Activated CD4-positive, alpha-beta T cell treated with anti-CD3 and anti-CD28 coated beads, Interleukin-2, amount 50 U/mL, for 48 hours (primary cell): Measurements from ENCODE around the gene FGGY.
"Not testable (repeated sequence)": the region's sequence is repeated elsewhere in the genome, so short reads cannot be mapped to it uniquely, and the experiment has no call there.

Experiments used
- DNase-seq, 2 experiments: peaks; one replicate each; pipeline ENCODE4 v3.0.0-alpha.2; 2020

Gene FGGY

DNA sequence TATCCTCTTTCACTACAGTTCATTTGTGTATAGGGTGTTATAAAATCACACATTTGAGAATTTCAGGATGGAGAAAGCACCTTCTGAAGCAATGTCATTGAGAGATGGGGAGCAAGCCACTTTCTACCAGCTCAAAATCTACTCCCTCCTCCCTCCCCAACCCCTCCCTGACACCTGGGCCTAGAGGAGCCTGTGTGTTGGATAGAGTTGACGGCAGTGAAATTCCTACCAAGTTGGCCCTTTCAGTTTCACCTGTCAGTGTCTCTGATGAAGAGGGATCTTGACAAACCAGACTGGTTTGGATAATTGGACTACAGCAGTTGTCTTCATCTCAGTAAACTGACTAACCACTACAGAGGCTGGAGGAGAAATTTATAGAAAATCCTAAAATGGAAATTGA is 392.8 kb downstream of the FGGY start:
- DNase-seq: no peak

DNA sequence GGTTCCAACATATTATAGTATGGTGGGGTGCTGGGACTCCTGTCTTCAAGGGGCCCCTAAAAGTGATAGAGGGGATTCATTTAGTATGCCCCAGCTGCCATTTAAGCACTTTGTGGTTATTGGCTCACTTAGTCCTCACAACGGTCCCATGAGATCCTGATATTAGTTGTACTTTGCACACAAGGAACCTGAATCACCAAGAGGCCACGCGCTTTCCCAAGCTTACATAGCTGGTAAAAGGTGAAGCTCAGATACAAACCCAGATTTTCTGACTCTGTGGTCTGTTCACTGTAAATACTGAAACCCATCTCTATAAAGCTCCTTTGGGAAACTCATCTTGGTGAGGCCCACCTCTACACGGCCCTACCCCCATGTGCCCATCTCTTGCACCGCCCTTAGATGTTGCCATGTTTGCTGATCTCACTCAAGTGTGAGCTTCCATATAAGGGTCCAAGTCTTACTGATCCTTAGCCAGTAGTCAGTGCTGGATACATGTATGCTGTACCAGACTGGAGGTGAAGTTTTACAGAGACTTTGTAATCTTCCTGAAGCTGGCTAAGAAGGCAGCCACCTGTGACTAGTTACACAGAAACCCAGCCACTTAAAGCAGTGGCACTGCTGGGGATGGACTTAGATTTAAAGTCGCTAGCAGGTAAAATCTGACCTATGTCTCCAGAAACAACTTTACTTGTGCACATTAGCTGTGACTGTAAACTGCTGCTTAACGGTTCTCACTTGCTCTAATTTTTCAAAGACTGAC is 393.5 kb downstream of the FGGY start:
- DNase-seq: no peak

DNA sequence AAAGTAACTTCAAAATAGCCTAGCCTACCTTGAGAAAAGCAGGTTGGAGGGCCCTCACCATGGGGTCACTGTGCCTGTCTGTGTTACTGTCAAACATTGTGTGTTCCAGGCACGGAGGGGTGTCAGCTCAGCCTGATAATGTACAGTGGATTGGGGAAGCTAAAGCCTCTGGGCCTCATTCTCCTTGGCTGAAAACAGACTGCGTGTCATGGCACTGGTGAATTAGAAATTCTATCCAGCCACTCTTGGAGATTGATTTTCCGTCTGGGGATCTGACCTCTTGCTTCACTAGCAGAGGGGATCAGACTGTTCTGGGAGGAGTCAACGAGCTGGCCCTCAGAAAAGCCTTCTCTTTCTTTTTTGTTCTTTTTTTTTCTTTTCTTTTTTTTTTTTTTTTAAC is 394.4 kb downstream of the FGGY start:
- no peak for DNase-seq

DNA sequence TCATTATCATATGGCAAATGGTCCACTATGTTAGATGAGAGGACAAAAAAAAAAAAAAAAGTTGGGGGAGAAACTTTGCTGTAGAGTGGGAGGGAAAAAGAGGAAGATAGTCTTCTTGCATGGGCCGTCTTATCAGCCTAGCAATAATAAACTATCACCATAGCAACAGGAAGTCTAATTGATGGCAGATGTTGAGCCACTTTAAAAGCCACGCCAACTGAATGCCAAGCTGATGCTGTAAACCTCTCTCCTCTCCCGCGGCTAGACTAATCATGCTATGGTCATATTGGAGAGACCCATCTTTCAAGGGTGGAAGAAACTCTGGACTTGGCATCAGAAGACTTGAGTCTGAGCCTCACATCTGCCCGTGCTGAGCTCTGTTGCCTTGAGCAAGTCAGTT is 395.7 kb downstream of the FGGY start:
- no peak for DNase-seq

DNA sequence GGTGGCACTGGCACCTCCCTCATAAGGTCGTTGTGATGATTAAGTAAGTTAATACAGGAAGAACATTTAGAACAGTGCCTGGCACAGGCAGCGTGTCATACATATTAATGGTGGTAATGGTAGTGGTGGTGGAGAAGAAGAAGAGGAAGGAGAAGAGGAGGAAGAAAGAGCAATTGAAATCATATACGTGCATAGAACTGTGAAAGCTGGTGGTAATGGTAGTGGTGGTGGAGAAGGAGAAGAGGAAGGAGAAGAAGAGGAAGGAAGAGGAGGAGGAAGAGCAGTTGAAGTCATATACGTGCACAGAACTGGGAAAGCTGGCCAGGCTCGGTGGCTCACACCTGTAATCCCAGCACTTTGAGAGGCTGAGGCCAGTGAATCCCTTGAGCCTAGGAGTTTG is 396.5 kb downstream of the FGGY start:
- DNase-seq: no peak

DNA sequence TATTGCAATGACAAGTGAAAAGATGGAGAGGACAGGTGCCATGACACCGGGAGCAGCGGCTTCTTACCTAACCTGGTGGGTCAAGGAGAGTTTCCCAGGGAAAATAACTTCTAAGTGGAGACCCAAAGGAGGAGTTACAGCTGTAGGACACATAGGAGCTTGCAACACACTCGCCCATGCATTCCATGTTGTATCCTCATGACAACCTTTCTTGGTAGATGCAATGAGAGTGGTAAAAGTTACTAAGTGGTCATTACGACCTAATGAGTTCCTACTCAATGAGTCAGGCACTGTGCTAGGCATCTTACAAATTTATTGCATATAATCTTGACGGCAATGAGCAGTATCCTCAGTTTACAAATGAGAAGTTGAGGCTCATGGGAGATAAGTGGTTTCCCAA is 398.4 kb downstream of the FGGY start:
- no peak for DNase-seq

DNA sequence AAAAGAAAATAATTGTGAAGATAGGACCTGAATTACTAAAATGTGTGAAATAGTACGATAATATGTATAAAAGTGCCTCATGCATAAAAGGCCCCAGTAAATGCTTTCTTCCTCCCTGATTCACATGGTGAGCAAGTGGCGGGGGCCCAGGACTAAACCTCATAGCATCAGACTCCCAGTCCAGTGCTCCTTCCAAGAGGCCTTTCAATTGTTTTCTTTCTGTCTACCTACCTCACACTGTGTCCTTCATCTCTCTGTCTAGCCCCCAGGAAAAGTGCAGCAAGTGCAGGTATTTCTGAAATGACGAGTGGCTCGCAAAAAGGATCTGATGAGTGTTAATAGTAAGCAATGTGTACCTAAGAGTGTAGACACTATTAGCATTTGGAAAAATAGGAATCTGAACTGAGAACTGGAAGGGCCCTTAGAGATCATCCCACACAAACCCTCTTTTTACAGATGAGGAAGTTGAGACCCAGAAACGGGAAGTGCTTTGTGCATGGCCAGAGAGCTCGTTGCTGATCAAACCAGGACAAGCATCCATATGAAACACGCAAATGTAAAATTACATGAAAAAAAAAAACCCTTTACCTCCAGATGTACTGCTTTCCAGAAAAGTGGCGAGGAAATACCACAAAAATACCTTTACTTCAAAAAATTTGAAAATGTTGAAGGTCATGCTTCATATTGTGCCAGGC is 399.7 kb downstream of the FGGY start:
- no peak for DNase-seq

DNA sequence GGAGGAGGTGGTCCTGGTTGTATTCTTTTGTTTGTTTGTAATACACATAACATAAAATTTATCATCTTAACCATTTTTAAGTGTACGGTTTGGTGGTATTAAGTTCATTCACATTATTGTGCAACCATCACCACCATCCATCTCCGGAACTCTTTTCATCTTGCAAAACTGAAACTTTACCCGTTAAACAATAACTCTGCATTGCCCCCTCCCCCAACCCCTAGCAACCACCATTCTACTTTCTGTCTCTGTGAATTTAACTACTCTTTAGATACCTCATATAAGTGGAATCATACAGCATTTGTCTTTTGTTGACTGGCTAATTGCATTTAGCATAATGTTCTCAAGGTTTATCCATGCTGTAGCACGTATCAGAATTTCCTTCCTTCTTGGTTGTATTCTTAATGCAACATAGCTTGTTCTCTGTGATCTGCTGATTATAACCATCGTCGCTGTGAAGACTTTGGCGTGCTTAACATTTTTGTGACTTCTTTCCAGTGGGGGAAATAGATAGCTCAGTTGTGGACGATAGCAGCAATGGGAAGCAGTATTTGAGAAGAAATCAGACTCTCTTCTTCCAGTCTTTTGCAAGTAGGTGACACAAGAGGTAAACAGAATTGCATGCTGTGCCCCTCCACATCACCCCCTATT is 400.4 kb downstream of the FGGY start:
- DNase-seq: peak; percentile 13 to 26

DNA sequence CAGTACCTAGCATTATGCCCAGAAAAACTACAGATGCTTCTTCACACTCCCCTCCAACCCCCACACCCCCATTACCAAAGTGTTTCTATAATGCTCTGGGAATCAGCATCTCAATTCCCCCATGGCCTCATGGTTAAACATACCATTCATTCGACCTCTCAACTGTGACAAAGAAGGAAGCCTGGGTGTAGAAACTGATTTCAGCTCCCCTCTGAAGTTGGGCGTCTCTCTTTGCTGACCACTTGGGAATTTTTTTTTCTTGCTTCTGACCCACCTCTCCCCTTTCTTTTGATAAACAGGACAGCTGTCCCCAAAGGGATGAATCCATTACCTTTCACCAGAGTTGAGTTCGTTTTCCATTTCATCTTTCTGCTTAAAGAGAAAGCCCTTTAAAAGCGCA is 401.5 kb downstream of the FGGY start:
- no peak for DNase-seq

DNA sequence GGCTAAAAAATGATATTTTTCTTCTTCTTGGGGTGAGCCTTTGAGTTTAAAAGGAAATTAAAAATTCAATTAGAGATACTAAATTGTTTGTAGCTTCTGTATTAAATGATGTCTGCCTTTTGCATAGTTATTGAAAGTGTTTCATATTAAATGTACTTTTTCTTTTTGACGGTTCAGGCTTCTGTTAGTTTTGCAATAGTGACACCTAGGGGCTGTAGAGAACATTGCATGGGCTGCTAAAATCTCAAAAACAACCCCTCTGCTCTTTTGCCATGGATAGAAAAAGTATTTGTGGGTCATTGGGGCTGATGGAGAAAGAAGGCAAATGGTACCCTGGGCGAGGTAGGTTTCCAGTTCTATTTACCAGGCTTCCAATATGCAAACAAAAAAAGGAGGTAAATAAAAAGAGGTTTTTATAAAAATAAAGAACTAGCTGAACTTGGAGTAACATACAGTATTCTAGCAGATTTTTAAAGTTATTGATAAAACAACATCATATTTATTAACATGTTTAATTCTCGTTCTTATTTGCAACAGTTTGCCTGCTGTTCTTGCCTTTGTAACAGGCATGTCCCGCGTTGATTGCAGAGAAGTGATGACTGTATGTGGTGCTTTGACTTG is 402.4 kb downstream of the FGGY start:
- DNase-seq: peak in 1 of 2 experiments; percentile 13

DNA sequence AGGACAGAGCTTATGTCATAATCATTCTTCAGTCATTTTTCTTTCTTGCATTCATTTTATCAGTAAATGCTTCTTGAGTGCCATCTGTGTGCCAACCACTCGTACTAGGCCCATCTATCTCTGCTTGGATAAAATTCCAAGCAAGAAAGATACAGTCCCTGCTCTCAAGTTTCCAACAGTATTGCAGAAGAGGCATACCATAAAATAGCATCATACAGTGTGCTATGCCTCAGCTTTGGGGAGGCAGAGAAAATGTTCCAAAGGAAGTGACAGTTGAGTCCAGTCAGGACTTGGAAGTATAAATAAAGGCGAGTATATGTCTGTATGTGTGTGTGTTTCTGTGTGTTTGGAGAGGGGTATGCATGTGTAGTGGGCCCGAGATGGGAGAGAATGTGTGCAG is 404.5 kb downstream of the FGGY start:
- no peak for DNase-seq

DNA sequence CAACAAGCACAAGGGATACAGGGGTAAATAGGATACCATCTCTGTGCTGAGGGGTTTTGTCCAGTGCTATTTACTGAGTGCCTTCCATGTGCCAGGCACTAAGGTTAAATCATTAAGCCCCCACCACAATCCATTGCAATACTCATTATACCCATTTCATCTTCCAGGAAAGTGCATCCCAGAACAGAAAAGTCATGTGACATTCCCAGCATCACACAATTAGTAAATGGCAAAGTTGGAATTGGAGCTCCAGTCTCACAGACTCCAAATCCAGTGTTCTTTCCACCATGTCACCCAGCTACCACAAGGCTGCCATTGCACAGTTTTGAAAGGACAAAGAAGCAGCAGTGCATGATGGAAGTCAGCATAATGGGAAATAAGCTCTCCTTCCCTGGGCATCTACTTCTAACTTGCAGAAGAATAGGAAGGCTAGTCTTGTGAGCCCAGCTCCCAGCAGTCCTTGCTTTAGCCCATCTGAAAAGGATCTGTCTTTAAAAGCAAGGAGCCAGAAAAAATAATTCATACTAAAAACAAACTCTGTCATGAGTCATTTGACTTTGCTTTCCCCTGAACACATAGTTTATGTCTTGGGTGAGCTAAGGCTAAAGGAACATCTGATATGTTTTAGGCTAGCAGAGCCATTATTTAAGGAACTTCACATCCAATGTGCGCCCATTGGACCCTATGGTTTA is 406.5 kb downstream of the FGGY start:
- DNase-seq: no peak

DNA sequence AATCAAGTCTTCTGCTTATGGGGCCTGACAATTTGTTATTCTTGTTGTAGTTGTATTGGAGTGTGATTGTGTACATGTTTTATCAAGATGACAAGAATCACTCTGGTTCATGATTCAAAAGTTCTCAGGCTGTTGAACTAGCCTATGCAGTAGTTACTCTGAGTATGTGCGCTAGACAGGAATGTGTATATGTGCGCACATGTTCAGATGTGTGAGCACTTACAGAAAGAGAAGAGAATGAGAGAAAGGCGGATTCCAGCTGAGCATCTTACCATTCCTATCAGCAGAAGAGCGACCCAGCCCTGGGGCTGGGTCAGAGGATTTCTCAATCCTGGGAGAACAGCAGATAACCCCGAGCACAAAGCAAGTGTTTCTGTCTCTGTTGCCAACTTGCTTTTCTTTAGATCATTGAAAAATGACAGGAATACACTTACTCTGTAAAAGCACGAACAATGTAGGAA is 407.1 kb downstream of the FGGY start:
- no peak for DNase-seq

DNA sequence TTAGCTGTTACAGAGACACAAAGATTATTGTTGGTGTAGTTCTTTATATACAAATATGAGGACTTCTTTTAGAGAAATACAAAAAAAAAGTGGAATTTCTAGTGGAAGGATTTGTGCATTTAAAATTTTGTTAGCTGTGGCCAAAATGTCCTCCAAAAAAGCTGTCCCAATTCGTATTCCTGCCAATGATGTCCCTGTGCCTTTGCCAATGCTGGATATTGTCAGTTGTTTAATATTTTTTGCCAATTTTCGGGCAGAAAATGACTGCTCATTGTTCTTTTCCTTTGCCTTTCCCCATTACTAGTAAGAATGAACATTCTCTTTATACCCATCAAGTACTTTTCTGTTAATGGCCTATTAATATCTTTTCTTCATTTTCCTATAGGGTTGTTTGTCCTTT is 407.8 kb downstream of the FGGY start:
- DNase-seq: no peak

DNA sequence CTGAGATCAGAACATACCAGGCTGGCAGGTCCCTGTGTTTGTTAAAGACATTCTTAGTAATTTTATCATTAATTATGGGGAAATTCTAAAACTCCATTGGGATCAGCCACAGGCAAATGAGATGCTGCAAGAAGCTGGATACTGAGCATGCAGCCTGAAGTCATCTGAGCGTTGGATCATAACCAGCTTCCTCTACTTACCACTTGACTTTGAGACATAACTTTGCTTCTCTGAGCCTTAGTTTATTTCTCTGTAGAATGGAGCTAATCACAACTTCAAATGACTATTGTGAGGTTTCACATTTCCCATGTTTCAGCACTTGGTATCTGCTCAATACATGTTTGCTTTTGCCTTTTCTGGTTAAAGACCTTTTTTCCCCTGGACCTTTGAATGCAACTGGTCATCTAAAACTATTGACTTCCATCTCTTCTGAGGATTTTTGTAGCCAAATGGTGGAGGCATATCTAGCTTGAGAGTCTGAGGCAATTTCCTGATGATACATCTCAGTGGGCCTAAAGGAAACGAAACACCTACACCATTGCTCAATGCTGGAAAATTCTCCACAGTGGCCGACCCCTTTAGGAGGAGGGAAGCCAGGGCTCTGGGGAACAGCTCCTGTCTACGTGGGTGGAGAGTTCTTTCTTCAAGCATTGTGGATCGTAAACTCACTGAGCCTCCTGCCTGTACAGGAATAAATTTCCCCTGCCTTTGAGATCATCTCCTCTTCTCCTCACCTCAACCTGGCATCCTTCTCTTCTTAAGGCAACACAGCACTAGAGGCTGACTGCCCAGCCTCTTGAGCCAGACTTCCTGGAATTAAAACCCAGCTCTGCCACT is 408.8 kb downstream of the FGGY start:
- DNase-seq: no peak

DNA sequence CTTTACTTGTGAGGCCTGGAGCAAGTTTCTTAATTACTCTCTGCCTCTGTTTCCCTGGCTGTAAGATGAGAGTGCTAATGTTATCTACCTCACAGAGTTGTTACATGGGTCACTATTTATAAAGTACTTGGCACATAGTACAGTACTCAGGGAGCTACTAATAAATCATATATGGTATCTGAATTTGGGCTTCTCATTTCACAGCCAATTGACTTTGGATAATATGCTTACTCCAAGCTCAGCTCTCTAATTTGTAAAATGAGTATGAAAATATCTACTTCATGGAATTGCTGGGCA is 409.4 kb downstream of the FGGY start:
- no peak for DNase-seq

DNA sequence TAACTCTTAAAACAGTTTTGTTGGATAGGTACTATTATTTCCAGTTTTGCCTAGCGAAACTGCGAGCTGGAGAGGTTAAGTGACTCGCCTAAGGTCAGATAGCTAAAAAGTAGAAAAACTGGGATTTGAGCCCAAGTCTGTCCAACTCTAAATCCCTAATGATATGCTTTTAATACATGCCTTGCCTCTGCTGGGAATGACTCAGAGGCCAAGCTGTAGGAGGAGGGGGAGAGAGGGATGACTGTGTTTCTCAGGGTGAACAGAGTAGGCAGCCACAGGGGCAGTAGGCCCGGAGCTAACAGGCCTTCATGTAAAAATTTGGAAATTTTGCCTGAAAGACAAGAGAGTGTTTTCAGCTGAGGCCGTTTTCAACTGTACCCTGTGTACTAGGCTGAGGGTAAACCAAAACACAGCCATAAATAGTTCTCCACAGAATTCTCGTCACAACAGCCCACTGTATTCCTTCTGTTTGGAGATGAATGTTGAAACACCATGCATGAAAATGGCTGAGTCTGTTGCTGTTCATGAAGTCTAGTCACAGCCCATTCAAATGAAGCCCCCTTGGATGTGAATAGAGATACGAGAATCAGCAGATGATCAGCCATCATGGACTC is 410.4 kb downstream of the FGGY start:
- no peak for DNase-seq

DNA sequence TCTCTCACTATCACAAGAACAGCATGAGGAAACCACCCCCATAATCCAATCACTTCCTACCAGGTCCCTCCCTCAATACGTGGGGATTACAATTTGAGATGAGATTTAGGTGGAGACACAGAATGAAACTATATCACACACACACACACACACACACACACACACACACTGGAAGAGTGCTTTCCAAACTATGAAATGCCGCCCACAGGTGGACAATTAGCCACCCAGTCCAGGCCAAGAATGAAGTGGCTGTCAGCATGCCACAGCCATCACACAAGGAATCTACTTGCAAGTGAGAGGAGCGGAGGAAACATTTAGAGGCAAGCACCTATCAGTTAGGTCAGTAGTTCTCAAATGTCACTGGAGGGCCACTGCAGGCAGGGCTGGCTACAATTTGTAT is 412.4 kb downstream of the FGGY start:
- DNase-seq: no peak

DNA sequence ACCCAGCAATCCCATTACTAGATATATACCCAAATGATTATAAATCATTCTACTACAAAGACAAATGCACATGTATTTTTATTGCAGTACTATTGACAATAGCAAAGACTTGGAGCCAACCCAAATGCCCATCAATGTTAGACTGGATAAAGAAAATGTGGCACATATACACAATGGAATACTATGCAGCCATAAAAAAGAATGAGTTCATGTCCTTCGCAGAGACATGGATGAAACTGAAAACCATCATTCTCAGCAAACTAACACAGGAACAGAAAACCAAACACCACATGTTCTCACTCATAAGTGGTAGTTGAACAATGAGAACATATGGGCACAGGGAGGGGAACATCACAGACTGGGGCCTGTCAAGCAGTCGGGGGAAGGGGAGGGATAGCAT is 414.0 kb downstream of the FGGY start:
- not testable (repeated sequence) for DNase-seq

DNA sequence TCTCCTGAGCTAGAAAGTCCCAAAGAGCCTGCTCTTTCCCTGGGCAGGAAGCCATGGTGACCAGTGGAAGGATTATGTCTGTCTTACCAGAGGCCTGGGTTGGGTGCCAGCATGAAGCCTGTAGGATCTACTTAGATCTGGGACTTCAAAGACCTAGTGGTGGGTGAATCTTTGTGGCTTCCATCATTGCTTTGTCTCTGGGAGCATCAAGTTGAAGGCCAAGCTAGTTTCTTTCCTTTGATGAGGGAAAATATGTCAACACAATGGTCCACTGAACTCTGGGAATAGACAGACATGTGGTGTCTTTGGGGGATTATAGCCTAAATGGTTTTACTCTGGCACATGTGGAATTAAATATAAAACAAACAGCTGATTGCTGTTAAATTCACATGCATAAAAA is 417.3 kb downstream of the FGGY start:
- no peak for DNase-seq

DNA sequence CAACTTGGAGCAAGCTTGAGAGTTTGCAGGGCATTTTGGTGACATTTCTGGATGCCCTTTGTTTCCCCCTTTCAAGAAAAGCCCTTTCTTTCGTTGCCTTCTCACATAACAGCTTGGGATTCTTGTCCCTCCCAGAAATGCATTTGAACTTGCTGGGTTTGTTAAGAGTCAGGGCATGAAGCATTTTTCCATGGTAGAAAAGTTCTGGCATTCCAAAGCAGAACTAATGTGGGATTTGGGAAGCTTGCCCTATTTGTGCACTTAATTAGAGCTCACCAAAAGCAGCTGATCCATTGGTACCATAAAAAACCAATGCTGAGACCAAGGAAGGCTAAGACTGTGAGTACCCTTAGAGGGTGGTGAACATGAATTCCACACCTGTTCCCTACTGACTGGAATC is 418.1 kb downstream of the FGGY start:
- no peak for DNase-seq

DNA sequence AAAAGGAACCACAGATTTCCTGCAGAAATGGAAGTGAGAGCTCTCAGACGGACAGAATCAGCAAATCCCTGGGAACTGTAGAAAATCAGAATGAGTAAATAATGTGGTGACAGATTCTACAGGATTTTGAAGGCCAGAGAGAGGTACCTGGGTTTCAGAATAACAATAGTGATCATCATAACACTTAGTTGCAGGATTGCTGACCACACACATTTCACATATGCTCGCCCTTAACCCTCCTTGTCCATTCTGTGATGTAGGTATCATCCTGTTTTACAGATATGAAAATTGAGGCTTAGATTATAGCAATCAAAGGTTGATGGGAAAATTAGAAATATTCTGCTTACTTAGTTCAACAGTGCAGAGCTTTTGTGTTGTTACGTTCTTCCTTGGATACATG is 419.9 kb downstream of the FGGY start:
- DNase-seq: no peak
